Measurements from ENCODE around the gene GRAP.

The GRAP gene

GRCh38 chr17:19003543-19004420 lies 43.0 kb downstream of the GRAP start (continued):
- no peak for TF ChIP-seq ZNF366 (tag by site-specific recombination; conservative IDR thresholded peaks at IDR 0.05)
- 0 out of 2 replicates have a peak, but pooled peaks have one; percentile 47 for TF ChIP-seq KLF17 (tag by site-specific recombination; IDR thresholded peaks at IDR 0.05)
- TF ChIP-seq ZFP69B (tag by site-specific recombination; IDR thresholded peaks at IDR 0.05), result no peak
- peak; percentile 27; the same call in 1 of the 2 replicates for TF ChIP-seq KLF1 (tag by site-specific recombination; IDR thresholded peaks at IDR 0.05)
- TF ChIP-seq CTCF (tag by site-specific recombination; IDR thresholded peaks at IDR 0.05), result no peak
- no peak for TF ChIP-seq ZNF701 (tag by site-specific recombination; IDR thresholded peaks at IDR 0.05)
- TF ChIP-seq ZNF600 (tag by site-specific recombination; IDR thresholded peaks at IDR 0.05), result no peak
- TF ChIP-seq ZNF660 (tag by site-specific recombination; IDR thresholded peaks at IDR 0.05), result no peak
- no peak for TF ChIP-seq ZBTB20 (tag by site-specific recombination; IDR thresholded peaks at IDR 0.05)
- TF ChIP-seq ZNF514 (tag by site-specific recombination; IDR thresholded peaks at IDR 0.05), result no peak
- no peak for TF ChIP-seq ZBTB11 (tag by site-specific recombination; conservative IDR thresholded peaks at IDR 0.05; ENCODE audit: low read depth)
- TF ChIP-seq ZFP37 (tag by site-specific recombination; IDR thresholded peaks at IDR 0.05), result no peak
- TF ChIP-seq REPIN1 (tag by site-specific recombination; IDR thresholded peaks at IDR 0.05; ENCODE audit: low read depth), result no peak
- no peak for TF ChIP-seq GFI1B (tag by site-specific recombination; IDR thresholded peaks at IDR 0.05)
- TF ChIP-seq ZNF585B (tag by site-specific recombination; IDR thresholded peaks at IDR 0.05), result no peak
- no peak for TF ChIP-seq ZNF558 (tag by site-specific recombination; IDR thresholded peaks at IDR 0.05)
- TF ChIP-seq YY2 (tag by site-specific recombination; IDR thresholded peaks at IDR 0.05), result no peak
- TF ChIP-seq ZNF560 (tag by site-specific recombination; IDR thresholded peaks at IDR 0.05; ENCODE audit: borderline replicate concordance), result no peak
- no peak for TF ChIP-seq ZNF239 (tag by site-specific recombination; IDR thresholded peaks at IDR 0.05)
- no peak for TF ChIP-seq ZNF670 (tag by site-specific recombination; IDR thresholded peaks at IDR 0.05; ENCODE audit: low read depth)
- no peak for TF ChIP-seq ZNF362 (tag by site-specific recombination; IDR thresholded peaks at IDR 0.05)
- TF ChIP-seq ZNF521 (tag by site-specific recombination; IDR thresholded peaks at IDR 0.05), result no peak
- TF ChIP-seq ZNF837 (tag by site-specific recombination; IDR thresholded peaks at IDR 0.05), result no peak
- no peak for TF ChIP-seq ZBTB1 (tag by site-specific recombination; IDR thresholded peaks at IDR 0.05)
- TF ChIP-seq ZNF518A (tag by site-specific recombination; conservative IDR thresholded peaks at IDR 0.05; ENCODE audit: low read depth), result no peak
- TF ChIP-seq PBX3 (CRISPR knock-in tag; IDR thresholded peaks at IDR 0.05), result no peak
- no peak for TF ChIP-seq ZNF843 (tag by site-specific recombination; IDR thresholded peaks at IDR 0.05)

Data from HEK293 (cell line).